Right ventricle myocardium superior (tissue), 1 donor: ENCODE measurements around the gene KIAA1210. TPM values are rescaled to one million over a fixed set of nuclear protein-coding genes. Genes with fewer than 3 reads are reported as not detected.
A peak's percentile ranks its signal among the peaks of the same experiment; 100 is the strongest.

ENCODE experiments used
- ATAC-seq: fragments of 200-7000 bp; cut with Tn5 transposase; one replicate; pipeline ENCODE4 v1.9.1; 2020; ENCODE audit warnings: mild to moderate bottlenecking; ENCODE audit not compliant: poor library complexity
- DNase-seq: peaks from one replicate; pipeline ENCODE4 v3.0.0-alpha.2; 2020
- intact Hi-C: fragments of 100-400 bp; cut with DNase I; formaldehyde crosslinking; loops from one replicate; pipeline ENCODE4 v1.11.2; 2022
- long read RNA-seq: library from polyadenylated mRNA; unstranded; transcript quantifications from one replicate; pipeline ENCODE4 v2.0.0, GENCODE V29; 2021
- total RNA-seq: library from RNA; stranded (reverse); fragmentation: NEBNext Ultra II Directional; extraction: Animal tissue kit (Norgen Biotek cat#: 25700); gene quantifications from one replicate; pipeline ENCODE4 v1.2.1, GENCODE V29; 2021
- donor health status: DM: no; HTN: yes; CAD: no; lungs with severe emphysema.

KIAA1210 gene
- not detected for total RNA-seq
- long read RNA-seq = 0 reads

DNA sequence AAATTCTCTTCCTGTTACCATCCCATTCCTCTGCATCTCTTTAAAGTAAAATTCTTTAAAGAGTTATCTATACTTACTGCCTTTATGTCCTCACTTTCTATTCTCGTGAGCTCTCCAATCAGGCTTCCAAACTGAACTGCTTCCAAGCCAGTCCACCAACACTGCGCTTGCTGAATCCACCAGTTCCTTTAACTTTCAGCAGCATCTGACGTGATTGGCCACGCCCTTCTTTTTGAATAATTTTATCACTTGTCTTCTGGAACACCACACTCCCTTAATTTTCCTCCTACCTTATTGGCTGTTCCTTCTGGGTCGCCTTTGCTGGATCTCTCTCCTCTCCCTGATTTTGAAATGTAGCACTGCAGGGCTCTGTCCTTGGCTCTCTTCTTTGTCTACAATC, at the start of gene KIAA1210:
KIAA1210 (minus strand) TSS at position 163 of the 400 bp plus-strand sequence. CDS start 4,170 bp downstream, outside the sequence.
- intact Hi-C loops = no loop called here
- ATAC-seq (no peak), DNase-seq (no peak)

DNA sequence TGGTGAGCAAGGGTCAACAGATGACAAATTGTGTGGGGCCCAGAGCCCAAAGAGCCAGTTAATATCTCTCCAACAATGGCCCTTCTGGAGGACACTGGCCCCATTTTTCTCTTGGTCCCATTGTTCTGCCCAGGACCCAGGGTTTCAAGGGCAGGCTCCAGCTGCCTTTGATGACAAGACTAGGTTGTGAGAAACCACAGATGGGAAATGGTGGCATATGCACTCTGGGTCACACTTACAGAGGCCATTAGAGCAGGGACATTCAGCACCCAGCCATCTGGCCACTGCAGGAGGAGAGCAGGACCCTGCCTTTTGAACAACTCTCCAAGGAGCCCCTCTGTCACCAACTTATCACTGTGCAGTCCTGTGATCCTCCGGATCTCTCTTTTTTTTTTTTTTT, 49.7 kb upstream of the KIAA1210 start:
- ATAC-seq = no peak
- no peak for DNase-seq

GRCh38 chrX:119174900-119175299, 47.3 kb upstream of the KIAA1210 start:
- intact Hi-C loops = no loop called here
- ATAC-seq (no peak), DNase-seq (no peak)

More for the DNA sequence above, 49.7 kb upstream of the KIAA1210 start:
- intact Hi-C loops = no loop called here

- DNase-seq (no peak), ATAC-seq (no peak)
- intact Hi-C loops = no loop called here
Measured at GRCh38 chrX:119168104-119168503, 40.5 kb upstream of the KIAA1210 start.

- ATAC-seq (no peak), DNase-seq (no peak)
- intact Hi-C loops = no loop called here
Measured at GRCh38 chrX:119158226-119158625, 30.6 kb upstream of the KIAA1210 start.

DNA sequence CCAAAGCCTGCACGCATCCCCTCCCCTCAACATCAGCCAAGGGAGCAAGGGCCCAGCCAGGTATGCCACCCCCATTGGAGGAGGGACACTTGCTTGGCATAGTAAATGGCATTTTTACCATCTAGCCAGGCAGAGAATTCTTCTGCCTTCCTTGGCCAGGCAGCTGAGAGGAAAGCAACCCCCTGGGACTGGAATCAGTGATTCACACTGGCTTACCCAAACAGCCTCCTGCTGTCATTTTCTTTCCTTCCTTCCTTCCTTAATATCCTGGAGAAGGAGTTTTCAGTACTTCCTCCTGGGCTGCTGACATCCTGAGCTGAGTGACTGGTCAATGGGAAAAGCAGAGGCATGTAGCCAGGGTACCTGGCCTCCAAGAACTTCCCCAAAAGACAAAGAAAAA, 28.6 kb upstream of the KIAA1210 start:
- no peak for ATAC-seq
- no peak for DNase-seq
- intact Hi-C loops = no loop called here

- intact Hi-C loops = no loop called here
- ATAC-seq (no peak), DNase-seq (no peak)
Measured at GRCh38 chrX:119155416-119156035, 27.9 kb upstream of the KIAA1210 start.

DNA sequence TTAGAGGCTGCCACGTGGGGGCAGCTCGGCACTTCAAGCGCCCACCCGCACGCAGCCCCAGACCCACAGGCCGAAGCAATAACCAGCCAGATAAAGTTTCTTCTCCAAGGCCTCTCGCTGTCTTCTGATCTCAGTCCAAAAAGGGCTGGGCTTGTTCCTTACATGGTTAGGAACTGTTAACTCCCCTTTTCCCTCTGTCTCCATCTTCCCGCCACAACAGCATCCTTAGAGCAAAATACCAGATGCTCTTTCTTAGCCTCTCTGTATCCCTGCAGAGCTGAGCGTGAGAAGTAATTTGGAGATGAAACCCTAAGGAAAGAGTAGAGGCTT, 23.4 kb upstream of the KIAA1210 start:
- ATAC-seq = no peak
- intact Hi-C loops = no loop called here

GRCh38 chrX:119150163-119151050, 22.8 kb upstream of the KIAA1210 start:
- intact Hi-C loops = no loop called here
- ATAC-seq (no peak), DNase-seq (peak; percentile 36)

More for the DNA sequence above, 23.4 kb upstream of the KIAA1210 start:
- DNase-seq = no peak

DNA sequence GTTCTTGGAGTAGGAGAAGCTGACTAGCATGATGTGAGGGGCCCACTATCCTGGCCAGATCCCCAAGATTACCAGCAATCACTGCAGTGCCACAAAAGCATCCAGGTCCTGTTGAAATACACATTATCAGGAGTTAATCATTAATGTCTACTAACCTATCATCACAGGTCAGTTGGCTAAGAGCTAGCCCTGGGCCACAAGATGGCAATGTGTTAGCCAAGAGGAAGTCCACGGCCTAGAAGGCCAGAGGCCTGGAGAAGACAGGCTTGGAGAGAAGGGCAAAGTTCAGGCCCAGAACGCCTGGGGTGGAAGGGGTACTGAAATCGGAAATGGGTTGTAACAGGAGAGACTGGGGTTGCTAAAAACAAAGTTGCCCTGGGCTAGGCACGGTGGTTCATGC, 19.9 kb upstream of the KIAA1210 start:
- ATAC-seq (no peak), DNase-seq (no peak)
- intact Hi-C loops = loop anchor here (5.0 kb wide), 1 partner anchor 70 kb away; no protein-coding TSS in a partner anchor

- DNase-seq (no peak), ATAC-seq (peak; percentile 66)
- intact Hi-C loops = loop anchor here (5.0 kb wide), 1 partner anchor 72 kb away; no protein-coding TSS in a partner anchor
Measured at GRCh38 chrX:119145241-119145653, 17.6 kb upstream of the KIAA1210 start.

GRCh38 chrX:119134466-119134865, 6.9 kb upstream of the KIAA1210 start:
- DNase-seq (no peak), ATAC-seq (no peak)
- intact Hi-C loops = no loop called here

GRCh38 chrX:119132961-119133360, 5.3 kb upstream of the KIAA1210 start:
- intact Hi-C loops = no loop called here
- no peak for DNase-seq
- no peak for ATAC-seq

DNA sequence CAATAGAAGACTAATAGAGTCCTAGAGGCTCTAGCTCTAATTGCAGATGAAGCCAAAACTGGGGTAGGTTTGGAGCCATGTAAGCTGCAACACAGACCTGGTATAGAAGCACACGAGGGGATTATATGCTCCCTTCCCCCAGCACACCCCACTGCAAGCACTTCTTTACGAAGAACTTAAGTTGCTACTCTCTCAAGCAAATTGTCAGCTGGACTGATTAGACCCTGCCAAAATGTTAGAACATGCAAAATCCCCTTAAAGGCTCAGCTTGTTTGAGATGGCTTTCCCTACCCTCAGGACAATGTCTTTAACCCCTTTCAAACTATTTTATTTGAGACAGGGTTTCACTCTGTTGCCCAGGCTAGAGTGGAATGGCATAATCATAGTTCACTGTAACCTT, 4.7 kb upstream of the KIAA1210 start:
- DNase-seq (no peak), ATAC-seq (no peak)
- intact Hi-C loops = no loop called here

DNA sequence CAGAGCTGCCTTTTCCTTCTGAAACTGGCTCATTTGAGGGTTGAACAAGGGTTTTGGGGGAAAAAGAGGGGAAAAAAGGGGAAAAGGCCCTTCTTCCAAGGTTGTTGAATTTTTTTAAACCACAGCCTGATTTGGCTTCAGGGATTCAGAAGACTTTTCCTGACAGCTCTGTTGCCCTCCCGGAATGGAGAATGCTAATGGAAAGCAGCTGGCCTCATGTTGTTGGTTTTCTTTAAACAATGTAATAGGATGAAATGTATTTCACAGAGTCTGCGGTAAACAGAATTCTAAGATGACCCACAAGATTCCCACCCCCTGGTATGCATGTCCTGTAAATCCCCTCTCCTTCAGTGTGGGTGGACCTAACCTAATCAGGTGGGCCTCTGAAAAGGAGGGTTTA, 3.3 kb upstream of the KIAA1210 start:
- ATAC-seq = no peak
- intact Hi-C loops = no loop called here
- DNase-seq = no peak

DNA sequence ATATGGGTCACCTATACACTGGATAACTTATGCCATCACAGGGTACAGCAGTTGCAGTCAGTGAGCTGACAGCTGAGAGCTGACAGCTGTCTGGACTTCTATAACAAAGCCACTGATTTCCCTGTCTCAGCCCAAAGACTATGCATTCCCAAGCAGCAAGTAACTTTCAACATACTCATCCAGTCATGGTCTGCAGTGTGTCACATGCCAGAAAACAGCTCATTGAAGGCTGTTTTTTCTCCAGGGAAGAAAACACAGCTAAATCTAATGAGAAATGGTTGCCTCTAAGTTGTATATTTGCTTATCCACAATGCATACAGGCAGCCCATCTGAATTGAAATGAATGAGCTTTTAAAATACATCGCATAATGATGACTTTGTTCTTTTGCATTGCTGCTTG, 6.3 kb downstream of the KIAA1210 start:
- intact Hi-C loops = no loop called here
- no peak for DNase-seq
- ATAC-seq = no peak

DNA sequence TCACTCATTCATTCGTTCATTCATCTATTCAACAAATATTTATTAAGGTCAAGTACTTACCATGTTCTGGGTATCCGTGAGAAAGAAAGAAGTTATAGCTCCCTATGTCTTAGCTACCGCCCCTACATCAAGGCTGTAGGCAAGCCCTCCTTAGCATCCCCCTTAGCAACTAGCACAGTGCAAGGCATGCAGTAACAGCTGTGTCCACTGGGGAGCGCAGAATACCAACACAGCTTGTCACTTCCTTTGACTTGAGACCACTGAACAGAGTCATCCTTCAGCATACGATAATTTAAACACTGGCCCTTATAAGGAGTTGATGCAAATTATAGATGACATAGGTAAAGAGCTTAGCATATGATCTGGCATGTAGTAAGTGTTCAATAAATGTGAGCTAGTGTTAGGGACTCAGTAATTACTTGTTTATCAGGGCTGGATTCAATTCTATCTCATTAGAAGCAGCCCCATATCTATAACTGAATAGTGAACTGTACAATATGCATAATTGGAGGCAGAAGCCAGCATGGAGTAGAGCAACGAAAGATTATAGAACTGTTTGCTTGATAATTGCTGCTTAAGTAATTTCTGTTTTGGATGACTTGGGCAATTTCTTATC, 8.7 kb downstream of the KIAA1210 start:
- intact Hi-C loops = no loop called here
- peak; percentile 46 for DNase-seq
- peak; percentile 74 for ATAC-seq

DNA sequence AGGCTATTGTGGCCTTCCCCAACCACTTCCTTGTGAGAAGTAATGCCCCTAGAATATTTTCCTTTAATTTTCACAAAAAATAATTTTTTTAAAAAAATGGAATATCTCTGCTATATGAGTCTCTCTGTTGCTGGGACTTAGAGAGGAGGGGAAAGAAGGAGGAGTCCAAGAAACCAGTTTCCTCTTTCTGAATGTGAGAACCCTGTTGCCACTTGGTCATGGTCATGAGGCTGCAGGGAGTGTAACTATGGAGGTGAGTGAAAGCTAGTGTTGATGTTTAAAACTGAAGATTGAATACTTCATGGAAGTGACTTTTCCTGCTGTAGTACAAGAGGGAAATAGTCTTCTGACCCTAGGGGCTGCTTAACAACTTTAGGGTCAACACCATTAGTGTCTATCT, 20.4 kb downstream of the KIAA1210 start:
- DNase-seq = no peak
- intact Hi-C loops = no loop called here
- ATAC-seq = no peak

DNA sequence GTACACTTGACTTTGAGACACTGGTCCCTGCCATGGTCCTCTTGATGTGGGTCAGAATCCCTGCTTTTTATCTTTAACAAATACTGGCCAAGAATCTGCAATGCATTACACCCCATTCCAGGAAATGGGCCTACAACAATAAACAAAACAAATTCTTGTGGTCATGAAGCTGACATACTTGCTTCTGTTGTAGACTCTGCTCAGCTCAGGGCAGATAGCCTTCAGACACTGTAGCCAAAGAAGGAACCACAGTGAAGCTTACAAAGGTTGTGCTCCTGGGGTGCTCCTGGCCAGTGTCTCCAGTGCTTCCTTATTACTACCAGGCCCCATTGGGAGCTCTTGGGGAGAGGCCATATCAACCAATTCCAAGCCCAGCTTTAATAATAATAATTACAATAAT, 21.8 kb downstream of the KIAA1210 start:
- ATAC-seq (no peak), DNase-seq (no peak)
- intact Hi-C loops = no loop called here

DNA sequence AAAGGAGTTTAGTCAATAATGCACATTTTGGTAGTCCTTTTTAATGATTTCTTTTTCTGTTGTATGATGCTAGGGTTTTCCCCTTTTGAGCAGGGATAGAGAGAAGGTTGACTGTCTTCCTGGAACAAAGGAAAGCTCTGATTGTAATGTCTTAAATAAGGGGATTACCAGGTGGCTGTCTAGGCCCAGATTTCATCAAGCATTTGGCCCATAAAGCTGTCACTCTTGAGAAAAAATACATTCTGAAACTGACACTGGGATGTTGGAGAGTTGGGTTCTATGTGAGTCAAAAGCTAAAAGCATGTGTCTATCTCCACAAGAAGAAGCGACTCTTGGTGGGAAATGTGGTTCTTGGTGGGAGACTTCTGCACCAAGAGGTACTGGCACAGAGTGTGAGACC, 26.4 kb downstream of the KIAA1210 start:
- intact Hi-C loops = no loop called here
- DNase-seq (no peak), ATAC-seq (no peak)
